HG03442 (cell line): Measurements from ENCODE around the gene UBASH3A.

Experiments
- ATAC-seq: cut with Tn5 transposase; IDR thresholded peaks from one replicate; pipeline ENCODE4 v1.9.1; 2021; ENCODE audit warnings: mild to moderate bottlenecking, moderate library complexity; ENCODE audit not compliant: unreplicated experiment

UBASH3A gene

DNA sequence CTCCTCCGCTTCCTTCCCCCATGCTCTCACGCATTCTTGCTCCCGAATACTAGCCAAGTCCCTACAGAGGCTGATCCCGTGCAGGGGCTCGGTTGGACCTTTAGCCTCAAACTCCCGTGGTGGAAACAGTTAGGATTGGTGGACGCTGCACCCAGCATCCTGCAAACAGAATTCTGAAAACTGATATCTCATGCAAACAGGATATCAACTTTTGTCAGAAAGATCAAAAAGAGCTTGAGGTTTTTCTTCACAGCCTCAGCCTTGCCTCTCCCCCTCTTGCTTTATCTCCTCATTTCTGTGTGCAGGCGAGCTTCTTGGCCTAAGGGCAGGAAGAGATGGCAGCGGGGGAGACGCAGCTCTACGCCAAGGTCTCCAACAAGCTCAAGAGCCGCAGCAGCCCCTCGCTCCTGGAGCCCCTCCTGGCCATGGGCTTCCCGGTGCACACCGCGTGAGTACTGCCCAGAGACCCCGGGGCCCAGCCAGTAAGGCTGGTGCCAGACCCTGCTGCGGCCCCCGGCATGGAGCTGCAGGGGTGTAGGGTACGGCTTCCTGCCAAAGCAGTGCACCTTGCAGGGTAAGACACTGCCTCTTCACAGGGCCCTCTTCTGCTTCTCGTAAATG lies at the start of gene UBASH3A:
UBASH3A (plus strand) TSS at position 292 of the 621 bp plus-strand sequence; CDS start at position 336, 44 bp downstream.
- ATAC-seq = no peak

DNA sequence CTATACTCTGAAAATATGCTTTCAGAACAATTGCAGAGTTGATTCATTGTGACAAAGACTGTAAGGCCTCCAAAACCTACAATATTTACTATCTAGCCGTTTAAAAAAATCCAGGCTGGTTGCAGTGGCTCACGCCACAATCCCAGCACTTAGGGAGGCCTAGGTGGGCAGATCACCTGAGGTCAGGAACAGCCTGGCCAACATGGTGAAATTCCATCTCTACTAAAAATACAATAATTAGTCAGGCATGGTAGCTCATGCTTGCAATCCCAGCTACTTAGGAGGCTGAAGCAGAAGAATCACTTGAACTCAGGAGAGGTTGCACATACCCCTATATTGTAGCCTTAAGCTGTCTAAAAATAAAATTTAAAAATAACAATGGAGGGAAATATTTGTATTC lies 47.7 kb upstream of the UBASH3A start:
- no peak for ATAC-seq

DNA sequence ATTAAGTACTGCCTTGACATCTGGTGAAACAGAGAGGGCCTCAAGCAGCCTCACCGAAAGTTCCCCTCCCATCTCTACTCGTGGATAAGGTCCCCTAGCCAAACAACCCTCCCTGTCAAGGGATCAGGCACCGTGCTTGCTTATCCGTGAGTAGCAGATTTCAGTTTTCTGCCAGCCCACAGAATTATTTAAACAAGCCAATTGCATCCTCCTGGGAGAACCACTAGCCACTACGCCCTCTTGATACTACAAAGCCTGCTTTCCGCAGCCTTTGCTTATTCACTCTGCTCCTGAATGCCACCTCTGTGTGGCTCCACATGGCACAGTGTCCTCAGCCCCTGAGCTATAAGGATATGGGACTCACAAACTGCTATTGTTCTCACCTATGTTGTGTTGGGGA lies 47.1 kb upstream of the UBASH3A start:
- ATAC-seq = no peak

DNA sequence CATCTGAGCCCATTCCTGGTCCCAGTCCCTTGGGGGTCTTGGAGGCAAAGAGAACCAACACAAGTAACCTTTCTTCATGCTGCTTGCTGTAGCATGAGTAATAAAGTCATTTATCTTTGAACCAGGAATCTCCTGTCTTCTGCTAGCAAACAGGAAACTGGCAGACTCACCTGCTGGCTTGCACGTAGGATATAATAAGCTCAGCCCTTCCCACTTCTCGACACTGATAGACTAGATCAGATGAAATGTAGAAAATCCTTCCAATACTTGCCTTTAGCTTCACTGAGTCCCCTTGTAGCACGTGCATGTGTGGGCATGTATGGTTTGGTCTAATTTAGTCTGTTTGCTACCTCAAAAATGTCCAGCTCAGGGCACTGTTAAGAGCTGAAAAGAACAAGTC lies 46.4 kb upstream of the UBASH3A start:
- ATAC-seq = no peak

GRCh38 chr21:42358261-42358660 lies 45.4 kb upstream of the UBASH3A start:
- no peak for ATAC-seq

GRCh38 chr21:42358937-42359336 lies 44.8 kb upstream of the UBASH3A start:
- ATAC-seq = no peak

DNA sequence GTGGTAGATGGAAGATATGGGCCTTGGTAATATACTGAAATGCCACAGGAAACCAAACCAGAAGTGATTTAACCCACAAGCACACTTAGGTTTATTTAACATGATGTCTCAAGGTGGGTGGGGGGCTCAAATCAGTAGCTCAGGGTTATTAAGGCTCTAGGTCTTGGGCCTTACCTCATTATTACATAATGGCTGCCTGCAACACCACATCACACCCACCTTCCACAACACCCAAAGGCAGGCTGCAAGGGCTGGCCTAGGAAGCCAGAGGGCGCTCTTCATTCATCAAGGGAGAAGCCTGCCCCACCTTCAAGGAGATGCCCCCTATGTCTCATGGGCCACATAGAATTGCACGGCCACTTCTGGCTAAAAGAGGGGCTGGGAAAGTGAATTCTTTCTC lies 43.4 kb upstream of the UBASH3A start:
- no peak for ATAC-seq

DNA sequence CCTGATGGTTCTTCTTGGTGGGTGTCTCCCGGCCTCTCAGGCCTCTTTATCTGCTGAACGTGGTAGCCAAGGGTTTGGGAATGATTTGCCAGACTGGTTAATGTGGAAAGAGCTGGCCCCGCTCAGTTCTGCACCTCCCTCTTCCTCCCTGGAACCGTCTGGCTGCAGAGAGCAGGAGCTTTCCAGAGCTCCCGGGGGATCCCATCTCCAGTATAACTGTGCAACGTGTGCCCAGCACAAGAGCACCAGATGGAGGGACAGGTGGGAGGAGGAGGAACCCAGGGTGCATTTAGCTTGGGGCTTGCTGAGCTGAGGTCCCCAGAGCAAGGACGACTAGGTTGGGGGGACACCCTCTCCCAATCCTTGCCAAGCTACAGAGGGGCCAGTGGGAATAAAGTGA lies 42.4 kb upstream of the UBASH3A start:
- ATAC-seq = no peak

DNA sequence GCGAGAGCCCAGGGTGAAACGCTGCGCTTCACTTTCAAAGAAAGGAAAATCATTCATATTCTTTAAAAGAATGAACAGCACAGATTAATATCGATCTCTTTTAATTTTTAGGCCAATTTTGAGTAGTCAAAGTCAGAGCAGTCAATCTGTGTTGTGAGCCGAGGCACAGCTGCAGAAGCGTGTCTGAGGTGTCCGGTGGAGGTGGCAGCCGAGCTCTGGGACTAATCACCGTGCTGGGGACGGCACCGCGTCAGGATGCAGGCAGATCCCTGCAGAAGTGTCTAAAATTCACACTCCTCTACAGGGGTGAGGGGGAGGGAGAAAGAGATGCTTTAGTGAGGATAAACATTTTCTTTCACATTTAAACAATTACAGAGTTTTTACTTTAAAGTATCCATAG lies 41.5 kb upstream of the UBASH3A start:
- no peak for ATAC-seq

DNA sequence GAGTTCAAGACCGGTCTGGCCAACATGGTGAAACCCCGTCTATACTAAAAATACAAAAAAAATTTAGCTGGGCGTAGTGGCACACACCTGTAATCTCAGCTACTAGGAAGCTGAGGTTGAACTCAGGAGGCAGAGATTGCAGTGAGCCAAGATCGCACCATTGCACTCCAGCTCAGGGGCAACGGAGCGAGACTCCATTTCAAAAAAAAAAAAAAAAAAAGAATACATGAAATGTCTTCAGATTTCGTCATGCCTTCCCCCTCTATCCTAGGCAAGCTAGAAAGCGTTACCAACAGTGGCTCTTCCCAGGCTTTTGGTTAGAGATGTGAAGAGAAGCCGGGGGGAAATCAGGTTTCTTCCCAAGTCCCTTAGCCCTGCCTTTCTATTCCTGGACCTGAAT lies 41.0 kb upstream of the UBASH3A start:
- no peak for ATAC-seq

DNA sequence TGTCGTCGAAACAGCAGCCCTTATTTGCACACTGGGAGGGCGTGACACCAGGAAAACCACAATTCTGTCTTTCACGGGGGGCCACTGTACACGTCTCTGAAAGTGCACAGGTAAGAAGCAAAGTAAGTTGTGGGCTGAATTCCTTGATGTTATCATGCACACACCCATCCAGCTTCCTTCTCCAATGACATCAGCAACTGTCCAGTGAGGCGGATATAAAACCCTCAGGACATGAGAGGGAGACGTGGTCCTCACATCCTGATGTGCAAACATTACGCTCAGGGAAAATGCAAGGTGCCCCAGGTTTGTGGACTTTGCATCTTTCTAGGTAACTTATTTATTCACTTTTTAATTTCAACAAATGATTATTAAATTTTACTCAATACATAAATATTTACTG lies 40.4 kb upstream of the UBASH3A start:
- ATAC-seq = no peak

GRCh38 chr21:42364304-42364865 lies 39.3 kb upstream of the UBASH3A start:
- ATAC-seq = no peak

DNA sequence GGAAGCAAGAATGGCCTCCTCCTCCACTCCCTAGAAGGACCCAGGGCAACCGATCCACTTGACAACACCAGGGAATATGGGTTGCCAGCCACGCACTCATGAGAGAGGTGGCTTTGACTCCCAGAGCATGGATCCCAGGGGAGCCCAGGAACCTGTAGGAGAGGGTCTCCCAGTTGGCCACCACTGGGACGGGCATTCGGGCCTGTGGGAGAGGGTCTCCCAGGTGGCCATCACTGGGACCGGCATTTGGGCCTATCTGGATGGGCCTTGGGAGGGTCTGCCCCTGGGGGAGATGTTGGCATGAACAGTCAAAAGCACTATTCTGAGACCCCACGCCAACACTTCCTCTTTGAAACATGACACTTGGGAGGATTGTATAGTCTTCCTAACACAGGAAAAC lies 37.9 kb upstream of the UBASH3A start:
- no peak for ATAC-seq

DNA sequence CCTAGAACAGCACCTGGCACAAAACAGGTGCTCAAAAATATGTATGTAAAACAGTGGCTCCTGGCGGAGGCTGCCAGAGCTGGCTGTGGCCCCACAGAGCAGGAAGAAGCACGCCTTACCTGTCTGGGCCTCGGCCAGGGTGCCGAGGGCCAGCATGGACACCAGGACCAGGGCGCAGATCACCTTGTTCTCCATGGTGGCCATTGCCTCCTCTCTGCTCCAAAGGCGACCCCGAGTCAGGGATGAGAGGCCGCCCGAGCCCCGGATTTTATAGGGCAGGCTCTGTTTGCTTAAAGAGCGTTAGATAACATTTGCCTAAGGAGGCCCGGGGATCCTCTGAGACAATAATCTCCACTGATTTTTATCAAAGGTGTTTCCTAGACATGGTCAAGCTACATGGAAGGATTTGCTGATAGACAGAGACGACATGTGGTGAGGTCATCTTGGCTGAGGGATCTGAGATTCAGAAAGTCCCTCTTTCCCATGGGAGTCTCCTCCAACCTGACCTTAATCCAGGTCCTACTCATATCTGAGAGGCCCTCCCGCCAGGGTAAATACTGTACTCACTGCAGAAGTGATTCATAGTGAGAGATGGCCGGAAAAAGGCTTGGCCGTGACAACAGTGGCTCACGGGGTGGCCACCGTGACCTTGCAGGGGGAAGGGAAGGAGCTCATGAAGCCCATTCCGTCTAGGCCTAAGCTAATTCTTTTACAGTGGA lies 37.3 kb upstream of the UBASH3A start, which contains the start of gene TFF1:
TFF1 (minus strand) TSS at position 244 of the 719 bp plus-strand sequence; CDS start at position 204, 40 bp downstream.
- ATAC-seq = no peak

DNA sequence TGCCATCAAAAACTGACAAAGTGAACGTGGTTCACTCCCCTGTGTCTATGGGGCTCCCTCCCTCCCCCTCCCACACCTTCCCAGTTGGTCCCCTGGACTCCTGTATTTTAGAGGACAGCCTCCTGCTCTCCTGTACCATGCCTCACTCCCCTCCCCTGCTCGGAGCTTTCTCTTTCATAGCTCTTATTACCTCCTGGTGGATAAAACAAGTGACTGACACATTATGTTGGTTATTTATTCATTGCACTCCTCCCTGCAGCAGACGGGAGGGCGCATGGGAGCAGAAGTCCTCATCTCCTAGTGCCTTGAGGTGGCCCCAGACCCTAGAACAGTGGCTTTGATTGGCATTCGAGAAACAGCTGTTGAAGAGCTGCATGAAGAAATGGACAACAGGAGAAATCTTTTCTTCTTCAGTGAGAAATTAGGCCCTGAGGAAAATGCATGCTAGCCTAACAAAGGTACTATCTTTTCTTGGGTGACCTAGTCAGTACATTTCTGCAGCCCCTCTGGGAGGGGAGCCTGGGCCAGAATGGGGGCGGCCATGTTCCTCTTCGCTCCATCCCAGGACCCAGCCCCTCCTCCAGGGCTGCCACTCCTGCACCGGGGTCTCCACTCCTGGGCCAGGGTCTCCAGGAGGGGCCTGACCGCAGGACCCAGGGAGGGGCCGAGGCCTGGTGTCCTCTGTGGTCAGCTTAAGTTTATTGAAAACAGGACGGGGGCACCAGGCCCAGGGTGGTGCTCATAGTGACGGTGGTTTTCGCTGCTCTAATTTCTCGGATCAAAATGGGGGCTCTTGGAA lies 36.1 kb upstream of the UBASH3A start:
- no peak for ATAC-seq

GRCh38 chr21:42369821-42370220 lies 33.9 kb upstream of the UBASH3A start:
- ATAC-seq = no peak

DNA sequence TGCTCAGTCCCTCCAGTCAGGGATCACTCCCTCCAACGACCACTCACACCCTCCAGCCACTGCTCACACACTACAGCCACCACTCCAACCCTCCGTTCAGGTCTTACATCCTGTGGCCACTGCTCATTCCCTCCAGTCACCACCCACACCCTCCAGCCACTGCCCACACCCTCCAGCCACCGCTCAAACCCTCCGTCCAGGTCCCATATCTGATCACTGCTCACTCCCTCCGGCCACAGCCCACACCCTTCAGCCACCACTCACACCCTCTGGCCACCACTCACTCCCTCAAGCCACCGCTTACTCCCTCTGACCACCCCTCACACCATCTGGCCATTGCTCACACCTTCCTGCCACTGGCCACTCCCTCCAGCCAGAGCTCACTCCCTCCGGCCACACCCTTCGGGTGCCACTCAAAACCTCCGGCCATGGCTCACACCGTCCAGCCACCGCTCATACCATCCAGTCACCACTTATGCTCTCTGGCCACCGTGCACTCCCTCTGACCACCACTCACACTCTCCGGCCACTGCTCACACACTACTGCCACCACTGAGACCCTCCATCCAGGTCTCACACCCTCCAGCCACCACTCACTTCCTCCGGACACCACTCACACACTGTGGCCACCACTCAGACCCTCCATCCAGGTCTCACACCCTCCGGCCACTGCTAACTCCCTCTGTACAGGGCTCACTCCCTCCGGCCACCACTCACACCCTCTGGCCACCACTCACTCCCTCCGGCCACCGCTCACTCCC lies 32.6 kb upstream of the UBASH3A start:
- ATAC-seq = no peak

- ATAC-seq = no peak
These were observed 30.4 kb upstream of the UBASH3A start for GRCh38 chr21:42373196-42373907.

DNA sequence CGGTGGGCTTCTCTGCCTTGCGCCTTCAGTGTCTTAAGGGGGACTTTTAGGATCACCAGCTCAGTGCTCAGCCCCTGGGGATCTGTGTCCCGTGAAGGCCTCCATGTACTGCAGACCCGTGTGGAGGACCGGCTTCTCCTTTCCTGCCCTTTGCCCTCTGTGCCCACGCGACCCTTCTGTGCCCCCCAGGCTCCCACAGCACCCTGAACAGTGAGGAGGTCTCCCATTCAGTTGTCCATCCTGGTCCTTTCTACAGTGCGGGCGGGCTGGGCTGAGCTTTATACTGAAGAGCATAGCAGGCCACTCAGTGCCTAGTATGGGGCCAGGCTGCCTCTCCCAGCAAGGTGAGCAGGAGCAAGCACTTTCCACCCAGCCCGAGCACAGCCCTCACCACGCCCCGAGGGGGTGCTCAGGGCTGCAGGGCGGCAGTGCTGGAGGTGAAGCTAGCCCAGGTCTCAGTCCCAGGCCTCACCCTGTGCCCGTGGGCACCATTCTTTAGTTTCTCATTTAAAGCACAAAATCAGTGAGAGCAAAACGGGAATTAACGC lies 29.7 kb upstream of the UBASH3A start:
- ATAC-seq = no peak

GRCh38 chr21:42374457-42374856 lies 29.2 kb upstream of the UBASH3A start:
- ATAC-seq = no peak
